Lower leg skin (tissue), 4 donors: ENCODE data around the gene ANKRD33B. TPM values are rescaled to one million over a fixed set of nuclear protein-coding genes. Genes with fewer than 3 reads are reported as not detected.

Experiments used
- DNase-seq, 2 donors: peaks; one replicate each; pipeline ENCODE4 v3.0.0-alpha.2; 2019; ENCODE audit warnings: low spot score in 2 of 2
- H3K4me3 ChIP-seq: fragments of 200-600 bp; sonication (generic); 2 replicates; pipeline ENCODE4 v1.5.1; 2017; ENCODE audit warnings: mild to moderate bottlenecking, low read depth; ENCODE audit not compliant: poor library complexity, severe bottlenecking
- POLR2A ChIP-seq, 2 donors: fragments of 450-650 bp; IDR thresholded peaks; one replicate each; pipeline ENCODE4 v1.6.1; 2016 to 2017; ENCODE audit warnings: antibody characterized with exemption in 2 of 2, mild to moderate bottlenecking in 1 of 2, moderate library complexity in 1 of 2
- WGBS, 2 donors: methylation state at CpG; one replicate each; pipeline ENCODE4 v1.1.5; 2018; 5-methylcytosine and 5-hydroxymethylcytosine counted together
- intact Hi-C: fragments of 100-400 bp; cut with DNase I; formaldehyde crosslinking; loops from one replicate; pipeline ENCODE4 v1.15.0; 2023; ENCODE audit warnings: low total_unique reads
- total RNA-seq, 4 donors: library from RNA; depleted of rRNA; stranded (reverse); fragments of >200 nt; gene quantifications; one replicate each; pipeline ENCODE4 v1.1.0, GENCODE V29; 2016
- TF ChIP-seq, protein P1 (sequence below), 3 donors: fragments of 450-650 bp; IDR thresholded peaks; one replicate each; pipeline ENCODE4 v1.5.1; 2016; ENCODE audit warnings: antibody characterized with exemption in 3 of 3, mild to moderate bottlenecking in 3 of 3, moderate library complexity in 2 of 3

The ANKRD33B gene
- total RNA-seq, 4 donors from 2014 or later: 12.6 to 35.4 (median 17.6) TPM

DNA sequence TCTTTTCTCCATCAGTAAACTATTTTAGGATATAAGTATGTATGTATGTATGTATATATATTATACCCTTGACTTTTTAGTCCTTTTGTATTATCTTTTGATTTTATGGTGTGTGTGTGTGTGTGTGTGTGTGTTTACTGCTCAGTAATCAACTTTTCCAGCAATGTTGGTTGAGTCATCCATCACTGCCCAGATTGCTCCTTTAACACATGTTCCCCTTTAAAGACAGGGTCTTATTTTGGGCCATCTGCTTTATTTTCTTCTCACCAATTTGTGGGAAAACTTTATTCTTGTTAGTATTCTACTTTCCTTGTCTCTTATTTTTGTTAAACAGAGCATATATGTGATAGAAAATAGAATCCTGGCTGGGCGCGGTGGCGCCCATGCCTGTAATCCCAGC, 28.1 kb downstream of the ANKRD33B start:
- no peak for TF ChIP-seq POLR2A (IDR thresholded peaks at IDR 0.05)
- TF ChIP-seq, protein P1, sequence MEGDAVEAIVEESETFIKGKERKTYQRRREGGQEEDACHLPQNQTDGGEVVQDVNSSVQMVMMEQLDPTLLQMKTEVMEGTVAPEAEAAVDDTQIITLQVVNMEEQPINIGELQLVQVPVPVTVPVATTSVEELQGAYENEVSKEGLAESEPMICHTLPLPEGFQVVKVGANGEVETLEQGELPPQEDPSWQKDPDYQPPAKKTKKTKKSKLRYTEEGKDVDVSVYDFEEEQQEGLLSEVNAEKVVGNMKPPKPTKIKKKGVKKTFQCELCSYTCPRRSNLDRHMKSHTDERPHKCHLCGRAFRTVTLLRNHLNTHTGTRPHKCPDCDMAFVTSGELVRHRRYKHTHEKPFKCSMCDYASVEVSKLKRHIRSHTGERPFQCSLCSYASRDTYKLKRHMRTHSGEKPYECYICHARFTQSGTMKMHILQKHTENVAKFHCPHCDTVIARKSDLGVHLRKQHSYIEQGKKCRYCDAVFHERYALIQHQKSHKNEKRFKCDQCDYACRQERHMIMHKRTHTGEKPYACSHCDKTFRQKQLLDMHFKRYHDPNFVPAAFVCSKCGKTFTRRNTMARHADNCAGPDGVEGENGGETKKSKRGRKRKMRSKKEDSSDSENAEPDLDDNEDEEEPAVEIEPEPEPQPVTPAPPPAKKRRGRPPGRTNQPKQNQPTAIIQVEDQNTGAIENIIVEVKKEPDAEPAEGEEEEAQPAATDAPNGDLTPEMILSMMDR (IDR thresholded peaks at IDR 0.05): no peak
- 63 to 84% methylated on average over 3 of the region's 3 CpGs for whole genome bisulfite sequencing, 2 donors
- intact Hi-C loops: no loop called here
- no peak overlapping the region for H3K4me3 ChIP-seq
- peak in 1 of 2 donors; percentile 34 for DNase-seq

GRCh38 chr5:10592601-10593000, 28.7 kb downstream of the ANKRD33B start:
- TF ChIP-seq, protein P1 (IDR thresholded peaks at IDR 0.05): no peak
- no peak for TF ChIP-seq POLR2A (IDR thresholded peaks at IDR 0.05)
- no peak overlapping the region for H3K4me3 ChIP-seq
- no peak for DNase-seq
- intact Hi-C loops: no loop called here

DNA sequence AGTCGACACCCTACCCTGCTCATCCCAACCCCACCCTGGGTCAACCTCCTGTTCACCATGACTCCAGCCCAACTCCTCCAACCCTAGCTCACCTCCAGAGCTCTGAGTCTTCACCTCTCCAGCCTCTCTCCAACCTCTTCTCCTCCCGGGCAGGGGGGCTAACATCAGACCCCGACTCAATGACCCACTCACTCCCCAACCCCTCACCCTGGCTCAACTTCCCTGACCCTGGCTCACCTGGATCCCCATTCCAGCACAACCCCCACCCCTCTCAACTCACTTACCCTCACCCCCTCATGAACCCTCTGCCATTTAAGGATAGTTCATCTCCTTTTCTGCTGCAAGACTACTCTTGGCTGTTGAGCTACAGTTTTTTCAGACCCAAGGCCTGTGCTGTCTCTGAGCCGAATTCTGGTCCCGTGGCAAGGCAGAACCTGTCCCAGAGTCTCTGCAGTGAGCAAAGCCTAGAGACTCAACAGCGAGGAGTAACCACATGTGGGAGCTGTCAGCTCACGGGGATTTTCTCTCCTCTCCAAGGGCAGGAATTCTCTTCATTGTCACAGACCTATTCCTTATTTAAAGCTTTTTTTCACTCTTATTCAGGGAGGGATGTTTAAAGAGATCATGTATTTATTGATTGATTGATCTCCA, 29.8 kb downstream of the ANKRD33B start:
- H3K4me3 ChIP-seq: no peak overlapping the region
- DNase-seq: peak in 1 of 2 donors; percentile 74
- 73 to 78% methylated on average over 7 of the region's 7 CpGs for WGBS, 2 donors
- intact Hi-C loops: no loop called here
- no peak for TF ChIP-seq POLR2A (IDR thresholded peaks at IDR 0.05)
- TF ChIP-seq, protein P1 (IDR thresholded peaks at IDR 0.05): no peak

- TF ChIP-seq POLR2A (IDR thresholded peaks at IDR 0.05): no peak
- TF ChIP-seq, protein P1 (IDR thresholded peaks at IDR 0.05): no peak
- WGBS, 2 donors: 69 to 81% methylated on average over 11 of the region's 11 CpGs
- intact Hi-C loops: no loop called here
- H3K4me3 ChIP-seq: no peak overlapping the region
- DNase-seq: peak in 1 of 2 donors; percentile 81
Measured at GRCh38 chr5:10594591-10595210, 30.8 kb downstream of the ANKRD33B start.

GRCh38 chr5:10595293-10595671, 31.4 kb downstream of the ANKRD33B start:
- intact Hi-C loops: no loop called here
- DNase-seq: peak in 1 of 2 donors; percentile 84
- 37 to 47% methylated on average over 6 of the region's 6 CpGs for WGBS, 2 donors
- TF ChIP-seq, protein P1 (IDR thresholded peaks at IDR 0.05): no peak
- no peak for TF ChIP-seq POLR2A (IDR thresholded peaks at IDR 0.05)
- H3K4me3 ChIP-seq: no peak overlapping the region
